HG02840 (cell line): ENCODE results near the gene VPS54.

Experiments used
- ATAC-seq: cut with Tn5 transposase; IDR thresholded peaks from one replicate; pipeline ENCODE4 v1.9.1; 2021; ENCODE audit warnings: mild to moderate bottlenecking, moderate library complexity, moderate number of reproducible peaks; ENCODE audit not compliant: unreplicated experiment, low FRiP score

VPS54 gene

GRCh38 chr2:64019083-64019974 lies at the start of gene VPS54:
Gene VPS54 (minus strand): TSS chr2:64019428. CDS start chr2:63983999, 35,429 bp downstream.
- ATAC-seq: peak; percentile 54

- no peak for ATAC-seq
These were observed 48.1 kb upstream of the VPS54 start for GRCh38 chr2:64067326-64067725.

GRCh38 chr2:64065516-64065915 lies 46.3 kb upstream of the VPS54 start:
- ATAC-seq: no peak

- ATAC-seq: no peak
These were observed 44.7 kb upstream of the VPS54 start for GRCh38 chr2:64063924-64064331.

- no peak for ATAC-seq
These were observed 44.2 kb upstream of the VPS54 start for GRCh38 chr2:64063454-64063853.

- peak; percentile 68 for ATAC-seq
These were observed 43.6 kb upstream of the VPS54 start for GRCh38 chr2:64062840-64063239.

- ATAC-seq: no peak
These were observed 40.0 kb upstream of the VPS54 start for GRCh38 chr2:64059270-64059669.

GRCh38 chr2:64056021-64056420 lies 36.8 kb upstream of the VPS54 start:
- no peak for ATAC-seq

- no peak for ATAC-seq
These were observed 35.1 kb upstream of the VPS54 start for GRCh38 chr2:64054161-64054915.

GRCh38 chr2:64052463-64053241 lies 33.4 kb upstream of the VPS54 start:
- ATAC-seq: no peak

GRCh38 chr2:64049633-64050220 lies 30.5 kb upstream of the VPS54 start:
- ATAC-seq: no peak

- no peak for ATAC-seq
These were observed 26.7 kb upstream of the VPS54 start for GRCh38 chr2:64045938-64046337.

GRCh38 chr2:64040161-64040560 lies 20.9 kb upstream of the VPS54 start:
- no peak for ATAC-seq

- peak; percentile 68 for ATAC-seq
These were observed 16.9 kb upstream of the VPS54 start for GRCh38 chr2:64036034-64036705.

- ATAC-seq: no peak
These were observed 16.1 kb upstream of the VPS54 start for GRCh38 chr2:64035072-64035942.

GRCh38 chr2:64029116-64029665 lies 10.0 kb upstream of the VPS54 start:
- no peak for ATAC-seq

- ATAC-seq: no peak
These were observed 6.5 kb upstream of the VPS54 start for GRCh38 chr2:64025741-64026140.

GRCh38 chr2:64024259-64024949 lies 5.2 kb upstream of the VPS54 start:
- ATAC-seq: no peak
